ENCODE results near the gene CHRNA3. TPM values are rescaled to one million over a fixed set of nuclear protein-coding genes. Genes with fewer than 3 reads are reported as not detected.
"Not testable (repeated sequence)": the region's sequence is repeated elsewhere in the genome, so short reads cannot be mapped to it uniquely, and the experiment has no call there.

Gene CHRNA3
- total RNA-seq, 1 donor from 2014 or later = not detected

GRCh38 chr15:78618064-78618463 is 2.7 kb downstream of the CHRNA3 start:
- DNase-seq (ENCODE audit: low spot score) = peak; percentile 67

GRCh38 chr15:78617516-78617915 is 3.3 kb downstream of the CHRNA3 start:
- peak; percentile 62 for DNase-seq (ENCODE audit: low spot score)

GRCh38 chr15:78617076-78617475 is 3.7 kb downstream of the CHRNA3 start:
- DNase-seq (ENCODE audit: low spot score) = peak; percentile 77

GRCh38 chr15:78616506-78616905 is 4.3 kb downstream of the CHRNA3 start:
- peak; percentile 43 for DNase-seq (ENCODE audit: low spot score)

- peak; percentile 74 for DNase-seq (ENCODE audit: low spot score)
These were observed 5.6 kb downstream of the CHRNA3 start for GRCh38 chr15:78615151-78615589.

GRCh38 chr15:78614021-78614420 is 6.8 kb downstream of the CHRNA3 start:
- no peak for DNase-seq (ENCODE audit: low spot score)

- DNase-seq (ENCODE audit: low spot score) = not testable (repeated sequence)
These were observed 11.2 kb downstream of the CHRNA3 start for GRCh38 chr15:78609551-78609950.

GRCh38 chr15:78605680-78606079 is 15.1 kb downstream of the CHRNA3 start:
- DNase-seq (ENCODE audit: low spot score) = no peak

GRCh38 chr15:78605201-78605600 is 15.6 kb downstream of the CHRNA3 start:
- DNase-seq (ENCODE audit: low spot score) = peak; percentile 37

- DNase-seq (ENCODE audit: low spot score) = peak; percentile 53
These were observed 16.4 kb downstream of the CHRNA3 start for GRCh38 chr15:78604420-78604819.

- DNase-seq (ENCODE audit: low spot score) = no peak
These were observed 17.3 kb downstream of the CHRNA3 start for GRCh38 chr15:78603467-78603866.

GRCh38 chr15:78599189-78599588 is 21.6 kb downstream of the CHRNA3 start:
- DNase-seq (ENCODE audit: low spot score) = peak; percentile 43

GRCh38 chr15:78598348-78598747 is 22.4 kb downstream of the CHRNA3 start:
- no peak for DNase-seq (ENCODE audit: low spot score)

GRCh38 chr15:78597583-78597982 is 23.2 kb downstream of the CHRNA3 start:
- no peak for DNase-seq (ENCODE audit: low spot score)

- DNase-seq (ENCODE audit: low spot score) = no peak
These were observed 45.9 kb downstream of the CHRNA3 start for GRCh38 chr15:78574944-78575343.

GRCh38 chr15:78573416-78573815 is 47.4 kb downstream of the CHRNA3 start:
- DNase-seq (ENCODE audit: low spot score) = no peak

- no peak for DNase-seq (ENCODE audit: low spot score)
These were observed 49.4 kb downstream of the CHRNA3 start for GRCh38 chr15:78571382-78571781.

GRCh38 chr15:78570710-78571109 is 50.1 kb downstream of the CHRNA3 start:
- no peak for DNase-seq (ENCODE audit: low spot score)

- DNase-seq (ENCODE audit: low spot score) = no peak
These were observed 53.3 kb downstream of the CHRNA3 start for GRCh38 chr15:78567531-78567930.

- no peak for DNase-seq (ENCODE audit: low spot score)
These were observed 54.6 kb downstream of the CHRNA3 start for GRCh38 chr15:78565951-78566774.

- no peak for DNase-seq (ENCODE audit: low spot score)
These were observed 55.5 kb downstream of the CHRNA3 start, which contains the start of gene CHRNA5 for GRCh38 chr15:78565097-78565950. Gene CHRNA5, plus strand, starts transcription at chr15:78565520. Its CDS starts 200 bp downstream, at chr15:78565720.

- DNase-seq (ENCODE audit: low spot score) = no peak
These were observed 56.1 kb downstream of the CHRNA3 start for GRCh38 chr15:78564743-78565096.

Data from mesenteric fat pad (tissue), 1 donor.